ENCODE measurements around the gene KCTD16. TPM values are rescaled to one million over a fixed set of nuclear protein-coding genes. Genes with fewer than 3 reads are reported as not detected.

The KCTD16 gene
- total and polyA plus RNA-seq, 2 donors (not counting 1 experiment from before 2014, with no cell fraction given): not detected

GRCh38 chr5:144202726-144203125 is 32.1 kb downstream of the KCTD16 start:
- intact Hi-C loops (cut with micrococcal nuclease): no loop called here
- Histone ChIP-seq H3K79me2 (ENCODE audit: control insufficient read depth, insufficient read depth, low read length) (no peaks in the 10 kb centered on the region), H3K9ac (ENCODE audit: low read length) (no peak overlapping the region), H3K36me3 (replicated peaks in 1 of 2; ENCODE audit: control extremely low read depth in 1 of 2, control insufficient read depth in 1 of 2, extremely low read depth in 1 of 2, insufficient read depth in 2 of 2, low read length in 1 of 2) (no peaks in the 10 kb centered on the region), H3K27ac (ENCODE audit: low read length in 2 of 2) (no peak overlapping the region), H3K4me2 (replicated peaks; ENCODE audit: low read depth, low read length, poor library complexity, severe bottlenecking) (no peak overlapping the region), H3K4me3 (ENCODE audit: control extremely low read depth in 1 of 5, extremely low read depth in 1 of 5, insufficient read depth in 1 of 5, low read depth in 2 of 5, low read length in 4 of 5) (no peak overlapping the region), H4K20me1 (ENCODE audit: control insufficient read depth, insufficient read depth, low read length, poor library complexity, severe bottlenecking) (no peaks in the 10 kb centered on the region), H3K27me3 (replicated peaks in 1 of 4; ENCODE audit: control extremely low read depth in 1 of 4, control insufficient read depth in 3 of 4, insufficient read depth in 4 of 4, low read length in 3 of 4) (peaks cover 0 to 29% (median 17%) of the 10 kb centered on the region in 4 experiments), H3K9me3 (ENCODE audit: control extremely low read depth in 1 of 3, control insufficient read depth in 2 of 3, insufficient read depth in 1 of 3, low read length in 2 of 3) (no peaks in the 10 kb centered on the region), H3K4me1 (ENCODE audit: control insufficient read depth in 2 of 2, insufficient read depth in 2 of 2, low read length in 2 of 2) (no peaks in the 10 kb centered on the region), H2AFZ (ENCODE audit: insufficient read depth, low read depth, low read length, poor library complexity, severe bottlenecking) (no peak overlapping the region)
- ChIA-PET POLR2A (no interaction called here), CTCF (interaction anchor here (1.3 to 2.1 kb wide), 5 partner anchors 9 to 1925 kb away, joined by 4 to 49 read pairs (median 11); no protein-coding TSS in a partner anchor)
- Mint-ChIP-seq H3K4me3 (no peak overlapping the region), H3K9me3 (ENCODE audit: insufficient read depth) (no peaks in the 10 kb centered on the region), H3K27ac (no peak overlapping the region), H3K4me1 (no peaks in the 10 kb centered on the region), H3K27me3 (peaks cover 70% of the 10 kb centered on the region)
- DNase-seq (no peak), ATAC-seq (ENCODE audit: low read depth) (no peak)
- TF ChIP-seq EZH2 (IDR thresholded peaks at IDR 0.05; ENCODE audit: borderline replicate concordance, insufficient read depth, low read depth, low read length, poor library complexity, severe bottlenecking): no peak
- no peak for TF ChIP-seq CTCF (IDR thresholded peaks at IDR 0.05)
- no CpG with 5 or more reads among the region's 1 CpG for WGBS (ENCODE audit: insufficient coverage)

- TF ChIP-seq EZH2 (IDR thresholded peaks at IDR 0.05; ENCODE audit: borderline replicate concordance, insufficient read depth, low read depth, low read length, poor library complexity, severe bottlenecking) (no peak), CTCF (IDR thresholded peaks at IDR 0.05) (peak; percentile 95)
- Histone ChIP-seq H3K79me2 (ENCODE audit: control insufficient read depth, insufficient read depth, low read length) (no peaks in the 10 kb centered on the region), H3K27me3 (replicated peaks in 1 of 4; ENCODE audit: control extremely low read depth in 1 of 4, control insufficient read depth in 3 of 4, insufficient read depth in 4 of 4, low read length in 3 of 4) (peaks cover 0 to 25% (median 17%) of the 10 kb centered on the region in 4 experiments), H3K9ac (ENCODE audit: low read length) (no peak overlapping the region), H3K36me3 (replicated peaks in 1 of 2; ENCODE audit: control extremely low read depth in 1 of 2, control insufficient read depth in 1 of 2, extremely low read depth in 1 of 2, insufficient read depth in 2 of 2, low read length in 1 of 2) (no peaks in the 10 kb centered on the region), H3K9me3 (ENCODE audit: control extremely low read depth in 1 of 3, control insufficient read depth in 2 of 3, insufficient read depth in 1 of 3, low read length in 2 of 3) (no peaks in the 10 kb centered on the region), H3K4me1 (ENCODE audit: control insufficient read depth in 2 of 2, insufficient read depth in 2 of 2, low read length in 2 of 2) (no peaks in the 10 kb centered on the region), H3K4me3 (ENCODE audit: control extremely low read depth in 1 of 5, extremely low read depth in 1 of 5, insufficient read depth in 1 of 5, low read depth in 2 of 5, low read length in 4 of 5) (no peak overlapping the region), H3K4me2 (replicated peaks; ENCODE audit: low read depth, low read length, poor library complexity, severe bottlenecking) (no peak overlapping the region), H4K20me1 (ENCODE audit: control insufficient read depth, insufficient read depth, low read length, poor library complexity, severe bottlenecking) (no peaks in the 10 kb centered on the region), H2AFZ (ENCODE audit: insufficient read depth, low read depth, low read length, poor library complexity, severe bottlenecking) (no peak overlapping the region), H3K27ac (ENCODE audit: low read length in 2 of 2) (no peak overlapping the region)
- ATAC-seq (ENCODE audit: low read depth) (peak; percentile 67), DNase-seq (peak; percentile 72)
- WGBS (ENCODE audit: insufficient coverage): 88% methylated on average over 3 of the region's 10 CpGs
- ChIA-PET CTCF (interaction anchor here (0.8 to 2.1 kb wide), 24 partner anchors 8 to 1932 kb away, joined by 3 to 49 read pairs (median 4); partner anchors contain the start of genes KCTD16, PRELID2 and YIPF5), POLR2A (no interaction called here)
- intact Hi-C loops (cut with micrococcal nuclease): no loop called here
- H3K9me3 Mint-ChIP-seq (ENCODE audit: insufficient read depth): no peaks in the 10 kb centered on the region
- H3K4me3 Mint-ChIP-seq: no peak overlapping the region
- no peak overlapping the region for H3K27ac Mint-ChIP-seq
- H3K27me3 Mint-ChIP-seq: peaks cover 70% of the 10 kb centered on the region
- no peaks in the 10 kb centered on the region for H3K4me1 Mint-ChIP-seq
Measured at GRCh38 chr5:144203750-144204596, 33.3 kb downstream of the KCTD16 start.
